ENCODE measurements around the gene SPRYD3.

DNA sequence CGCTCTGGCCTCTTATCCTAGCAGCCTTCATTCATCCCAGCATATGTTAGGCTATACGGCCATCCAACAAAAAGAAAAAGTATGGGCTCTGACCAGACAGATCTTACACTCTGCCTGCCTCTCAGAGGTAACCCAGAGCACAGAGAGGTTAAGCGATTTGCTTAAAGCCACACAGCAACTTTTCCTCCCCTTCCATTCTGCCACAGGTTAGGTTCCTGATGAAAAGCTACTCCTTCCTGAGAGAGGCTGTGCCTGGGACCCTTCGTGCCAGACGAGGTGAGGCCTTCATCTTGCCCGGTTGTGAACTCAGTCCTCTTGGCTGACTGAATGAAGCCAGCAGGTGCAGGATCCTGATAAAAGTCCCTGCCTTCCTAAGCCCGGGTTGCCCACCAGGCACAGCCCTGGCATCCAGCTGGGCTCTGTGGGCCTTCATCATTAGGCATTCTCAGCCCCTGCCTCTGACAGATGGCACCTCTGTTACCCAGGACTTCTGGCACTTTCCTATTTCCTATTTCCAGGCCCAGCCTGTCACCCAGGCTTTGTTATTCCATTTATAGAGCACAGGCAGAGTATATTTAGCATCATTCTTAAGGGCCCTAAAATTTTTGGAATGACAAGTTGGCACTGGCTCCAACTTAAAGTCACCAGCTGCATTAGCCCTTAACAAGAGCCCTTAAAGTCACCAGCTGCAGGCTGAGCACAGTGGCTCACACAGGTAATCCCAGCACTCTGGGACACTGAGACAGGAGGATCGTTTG, 36.9 kb upstream of the SPRYD3 start:
- TF ChIP-seq, protein P1, sequence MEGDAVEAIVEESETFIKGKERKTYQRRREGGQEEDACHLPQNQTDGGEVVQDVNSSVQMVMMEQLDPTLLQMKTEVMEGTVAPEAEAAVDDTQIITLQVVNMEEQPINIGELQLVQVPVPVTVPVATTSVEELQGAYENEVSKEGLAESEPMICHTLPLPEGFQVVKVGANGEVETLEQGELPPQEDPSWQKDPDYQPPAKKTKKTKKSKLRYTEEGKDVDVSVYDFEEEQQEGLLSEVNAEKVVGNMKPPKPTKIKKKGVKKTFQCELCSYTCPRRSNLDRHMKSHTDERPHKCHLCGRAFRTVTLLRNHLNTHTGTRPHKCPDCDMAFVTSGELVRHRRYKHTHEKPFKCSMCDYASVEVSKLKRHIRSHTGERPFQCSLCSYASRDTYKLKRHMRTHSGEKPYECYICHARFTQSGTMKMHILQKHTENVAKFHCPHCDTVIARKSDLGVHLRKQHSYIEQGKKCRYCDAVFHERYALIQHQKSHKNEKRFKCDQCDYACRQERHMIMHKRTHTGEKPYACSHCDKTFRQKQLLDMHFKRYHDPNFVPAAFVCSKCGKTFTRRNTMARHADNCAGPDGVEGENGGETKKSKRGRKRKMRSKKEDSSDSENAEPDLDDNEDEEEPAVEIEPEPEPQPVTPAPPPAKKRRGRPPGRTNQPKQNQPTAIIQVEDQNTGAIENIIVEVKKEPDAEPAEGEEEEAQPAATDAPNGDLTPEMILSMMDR (IDR thresholded peaks at IDR 0.05; ENCODE audit: insufficient read depth, low read length, poor library complexity, severe bottlenecking) = no peak
- TF ChIP-seq EZH2phosphoT487 (conservative IDR thresholded peaks at IDR 0.05; ENCODE audit: low read length) = no peak
